Mesodermal cell (in vitro differentiated cells): ENCODE data around the gene ARHGAP26.

Source experiments
- H3K27ac ChIP-seq: 2 replicates; pipeline ENCODE4 v1.7.0; 2013; ENCODE audit warnings: mild to moderate bottlenecking, low read depth, low read length, moderate library complexity; ENCODE audit not compliant: severe bottlenecking
- H3K36me3 ChIP-seq: 2 replicates; pipeline ENCODE4 v1.7.1; 2013; ENCODE audit warnings: mild to moderate bottlenecking, low read length, moderate library complexity; ENCODE audit not compliant: control insufficient read depth, insufficient read depth
- H3K4me1 ChIP-seq: one replicate; pipeline ENCODE4 v1.7.1; 2013; ENCODE audit warnings: mild to moderate bottlenecking, low read length; ENCODE audit not compliant: insufficient read depth, control insufficient read depth, poor library complexity, severe bottlenecking
- H3K4me3 ChIP-seq: 2 replicates; pipeline ENCODE4 v1.7.0; 2013; ENCODE audit warnings: low read length, control low read depth, mild to moderate bottlenecking; ENCODE audit not compliant: insufficient read depth, poor library complexity, severe bottlenecking; ENCODE audit errors: extremely low read depth
- H3K9me3 ChIP-seq: 2 replicates; pipeline ENCODE4 v1.7.1; 2013; ENCODE audit warnings: mild to moderate bottlenecking, low read length, moderate library complexity; ENCODE audit not compliant: control insufficient read depth
- WGBS, 2 experiments: methylation state at CpG; one replicate each; pipeline ENCODE4 v1.1.5; 2013; ENCODE audit warnings: missing lambda C conversion rate in 2 of 2; ENCODE audit not compliant: insufficient coverage in 2 of 2; 5-methylcytosine and 5-hydroxymethylcytosine counted together

ARHGAP26 gene

DNA sequence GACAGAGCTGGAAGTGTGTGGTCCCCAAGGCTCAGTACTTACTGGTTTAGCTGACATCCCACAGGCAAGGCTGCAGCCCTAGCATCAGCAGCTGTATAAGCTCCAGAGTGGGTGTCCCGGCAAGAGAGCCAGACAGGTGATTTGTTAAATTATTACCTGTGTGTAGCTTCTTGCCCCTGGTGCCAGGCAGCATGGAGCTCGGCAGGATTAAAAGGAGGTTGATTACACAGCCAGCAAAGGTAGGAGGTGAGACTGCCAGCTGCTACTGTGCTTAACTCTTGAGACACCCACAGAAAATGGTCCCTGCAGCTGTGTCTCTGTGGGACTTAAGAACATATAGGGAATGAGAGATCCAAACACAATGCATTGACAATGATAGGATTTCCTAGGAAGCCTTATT is 54.2 kb downstream of the ARHGAP26 start:
- H3K36me3 ChIP-seq, result no peaks in the 10 kb centered on the region
- H3K4me1 ChIP-seq, result peaks cover 17% of the 10 kb centered on the region
- peaks cover 9% of the 10 kb centered on the region for H3K9me3 ChIP-seq
- 74 to 93% methylated on average over 2 of the region's 2 CpGs for WGBS, 2 experiments
- no peak overlapping the region for H3K27ac ChIP-seq
- no peak overlapping the region for H3K4me3 ChIP-seq

DNA sequence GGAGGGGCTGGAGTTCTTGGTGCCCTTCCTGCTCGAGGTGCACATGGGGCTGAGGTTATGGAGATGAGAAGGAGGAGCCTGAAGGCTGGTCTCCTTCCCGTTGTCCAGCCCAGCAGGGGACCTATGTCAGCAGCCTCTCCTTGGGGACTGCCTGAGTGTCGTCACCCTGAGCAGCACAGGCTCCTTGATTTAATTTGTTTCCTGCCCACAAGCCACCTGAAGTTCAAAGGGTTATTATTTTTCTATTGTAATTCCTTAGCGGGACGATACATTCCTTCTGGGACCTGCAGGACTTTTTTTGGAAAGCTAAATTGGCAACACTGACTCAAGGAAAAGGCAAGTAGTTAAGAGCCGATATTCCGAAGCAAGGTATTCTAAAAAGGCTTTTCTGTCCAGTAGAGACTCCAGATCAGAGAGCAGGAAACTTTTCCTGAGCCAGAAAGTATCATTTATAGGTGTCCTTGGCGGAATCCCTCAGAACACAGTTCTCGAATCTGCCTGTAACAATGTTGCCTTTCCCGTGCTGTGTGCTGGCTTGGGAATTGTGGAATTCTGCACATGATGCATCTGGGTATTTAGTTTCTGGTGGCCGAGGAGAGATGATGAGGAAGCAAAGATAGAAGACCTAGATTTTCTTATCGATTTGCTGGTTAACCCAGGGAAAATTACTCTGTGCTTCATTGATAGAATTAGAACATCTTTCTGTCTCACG is 55.4 kb downstream of the ARHGAP26 start:
- peaks cover 9% of the 10 kb centered on the region for H3K9me3 ChIP-seq
- no peak overlapping the region for H3K27ac ChIP-seq
- whole genome bisulfite sequencing, 2 experiments, result 81 to 85% methylated on average over 12 of the region's 13 CpGs
- H3K36me3 ChIP-seq, result no peaks in the 10 kb centered on the region
- no peak overlapping the region for H3K4me3 ChIP-seq
- H3K4me1 ChIP-seq, result peaks cover 14% of the 10 kb centered on the region

- Histone ChIP-seq H3K36me3 (no peaks in the 10 kb centered on the region), H3K4me3 (no peak overlapping the region), H3K27ac (no peak overlapping the region), H3K9me3 (peaks cover 4% of the 10 kb centered on the region), H3K4me1 (peaks cover 14% of the 10 kb centered on the region)
- WGBS, 2 experiments, result 94 to 95% methylated on average over 1 to 3 of the region's 5 CpGs
Measured at GRCh38 chr5:142826093-142826492, 55.9 kb downstream of the ARHGAP26 start.

GRCh38 chr5:142826741-142827492 is 56.7 kb downstream of the ARHGAP26 start:
- Histone ChIP-seq H3K9me3 (no peaks in the 10 kb centered on the region), H3K4me3 (no peak overlapping the region), H3K36me3 (no peaks in the 10 kb centered on the region), H3K27ac (no peak overlapping the region), H3K4me1 (peaks cover 8% of the 10 kb centered on the region)
- 93 to 100% methylated on average over 2 of the region's 3 CpGs for WGBS, 2 experiments

- Histone ChIP-seq H3K36me3 (no peaks in the 10 kb centered on the region), H3K27ac (no peak overlapping the region), H3K4me1 (peaks cover 3% of the 10 kb centered on the region), H3K4me3 (no peak overlapping the region), H3K9me3 (no peaks in the 10 kb centered on the region)
- WGBS, 2 experiments, result 92 to 94% methylated on average over 2 to 4 of the region's 6 CpGs
Measured at GRCh38 chr5:142827934-142828576, 57.9 kb downstream of the ARHGAP26 start.

- no peaks in the 10 kb centered on the region for H3K9me3 ChIP-seq
- 91 to 94% methylated on average over 4 to 5 of the region's 5 CpGs for WGBS, 2 experiments
- no peaks in the 10 kb centered on the region for H3K36me3 ChIP-seq
- no peak overlapping the region for H3K4me3 ChIP-seq
- no peaks in the 10 kb centered on the region for H3K4me1 ChIP-seq
- H3K27ac ChIP-seq, result no peak overlapping the region
Measured at GRCh38 chr5:142828797-142829535, 58.8 kb downstream of the ARHGAP26 start.

DNA sequence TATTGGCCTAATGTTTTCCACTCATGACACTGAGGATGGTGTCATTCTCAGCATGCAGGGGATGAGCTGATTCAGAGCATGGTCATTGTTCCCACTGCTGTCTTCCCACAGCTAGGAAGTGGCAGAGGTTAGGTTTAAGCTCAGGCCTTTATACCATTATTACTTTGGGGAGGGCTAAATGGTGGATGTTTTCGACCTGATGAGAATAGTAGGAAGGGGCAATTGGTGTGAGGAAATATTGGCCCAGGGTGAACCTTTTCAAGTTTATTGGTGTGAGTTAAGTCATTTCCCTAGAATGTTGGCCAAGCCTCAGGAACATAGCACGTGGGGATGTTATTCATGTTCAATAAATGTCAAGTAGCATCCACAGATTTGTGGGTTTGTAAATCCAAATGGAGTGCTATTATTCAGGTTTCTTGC is 59.6 kb downstream of the ARHGAP26 start:
- Histone ChIP-seq H3K9me3 (no peaks in the 10 kb centered on the region), H3K4me3 (no peak overlapping the region), H3K27ac (no peak overlapping the region), H3K36me3 (no peaks in the 10 kb centered on the region), H3K4me1 (no peaks in the 10 kb centered on the region)
- WGBS, 2 experiments, result 91 to 100% methylated on average over 1 to 2 of the region's 2 CpGs

DNA sequence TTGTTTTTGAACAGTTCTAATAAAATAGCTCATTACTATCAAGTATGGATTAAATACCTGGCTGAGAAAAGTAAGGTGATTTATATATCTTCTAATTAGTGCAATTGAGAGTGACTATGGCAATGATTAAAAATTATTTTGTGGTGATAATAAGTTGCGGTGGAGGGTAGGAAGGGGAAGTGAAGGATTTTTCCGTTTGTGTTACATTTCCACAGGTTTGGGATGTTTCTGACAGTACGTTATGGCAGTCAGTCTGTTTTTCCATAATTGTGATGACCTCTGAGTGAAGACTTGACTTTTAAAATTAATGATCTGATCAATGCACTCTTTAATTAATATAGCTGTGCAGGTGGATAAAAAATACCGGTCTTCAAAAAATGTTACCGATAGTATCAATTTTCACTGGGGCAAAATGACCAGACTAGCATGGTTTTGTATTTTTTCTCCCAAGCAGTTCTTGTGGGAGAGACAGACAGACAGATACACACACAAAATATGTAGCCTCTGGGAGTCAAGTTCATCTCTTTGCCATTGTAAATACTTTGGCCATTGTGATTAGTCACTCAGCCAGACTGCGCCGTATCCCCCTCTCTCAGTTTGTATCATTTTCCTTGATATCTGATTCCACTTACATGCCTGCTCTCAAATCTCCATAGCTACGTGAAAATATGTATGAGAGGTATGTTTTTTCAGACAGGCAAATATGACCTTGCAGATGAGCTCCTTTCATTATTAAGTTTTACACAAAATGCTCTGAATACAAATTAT is 60.2 kb downstream of the ARHGAP26 start:
- Histone ChIP-seq H3K27ac (no peak overlapping the region), H3K4me3 (no peak overlapping the region), H3K9me3 (no peaks in the 10 kb centered on the region), H3K4me1 (no peaks in the 10 kb centered on the region), H3K36me3 (no peaks in the 10 kb centered on the region)
- 86 to 100% methylated on average over 1 to 7 of the region's 8 CpGs for WGBS, 2 experiments

- WGBS, 2 experiments, result 95 to 100% methylated on average over 3 of the region's 3 CpGs
- no peak overlapping the region for H3K4me3 ChIP-seq
- H3K9me3 ChIP-seq, result no peaks in the 10 kb centered on the region
- no peaks in the 10 kb centered on the region for H3K4me1 ChIP-seq
- H3K36me3 ChIP-seq, result no peaks in the 10 kb centered on the region
- H3K27ac ChIP-seq, result no peak overlapping the region
Measured at GRCh38 chr5:142831009-142831383, 60.8 kb downstream of the ARHGAP26 start.

- Histone ChIP-seq H3K4me1 (no peaks in the 10 kb centered on the region), H3K9me3 (no peaks in the 10 kb centered on the region), H3K4me3 (no peak overlapping the region), H3K27ac (no peak overlapping the region), H3K36me3 (no peaks in the 10 kb centered on the region)
- 92 to 100% methylated on average over 1 of the region's 3 CpGs for WGBS, 2 experiments
Measured at GRCh38 chr5:142832263-142832662, 62.1 kb downstream of the ARHGAP26 start.
